IMR-90 (cell line): ENCODE results near the gene FOXF1. TPM values are rescaled to one million over a fixed set of nuclear protein-coding genes. Genes with fewer than 3 reads are reported as not detected.

ENCODE experiments used
- ATAC-seq: fragments of 200-7000 bp; cut with Tn5 transposase; 2 replicates; pipeline ENCODE4 v1.9.1; 2020; ENCODE audit warnings: low read depth, mild to moderate bottlenecking, moderate library complexity
- BruUV-seq: library from RNA; stranded (reverse); fragments of 400-500 nt; replicated peaks from 2 replicates; lab custom pipeline; 2021; lab: Mats Ljungman, UMichigan
- CTCF ChIA-PET: fragments of 300-600 bp; formaldehyde crosslinking; extraction: SDS; loops from one replicate; lab custom pipeline; 2021; ENCODE audit warnings: antibody characterized with exemption; lab: Yijun Ruan, JAX
- POLR2A ChIA-PET: fragments of 300-600 bp; sonication (Branson Sonifier 250); formaldehyde crosslinking; loops from one replicate; lab custom pipeline; 2022; ENCODE audit warnings: antibody characterized with exemption; ENCODE audit not compliant: unreplicated experiment; lab: Charles Lee
- DNase-seq: peaks from one replicate; pipeline ENCODE4 v3.0.0; 2013
- H2AFZ ChIP-seq: replicated peaks from 2 replicates; pipeline ENCODE3; 2013; ENCODE audit warnings: low read length, mild to moderate bottlenecking; ENCODE audit not compliant: poor library complexity
- H2AK5ac ChIP-seq: 2 replicates; pipeline ENCODE4 v1.6.1; 2013; ENCODE audit warnings: low read depth, low read length, inconsistent platforms
- H2AK9ac ChIP-seq: replicated peaks from 2 replicates; pipeline ENCODE3; 2013; ENCODE audit warnings: mild to moderate bottlenecking, low read depth, low read length, moderate library complexity; ENCODE audit not compliant: poor library complexity
- H2BK120ac ChIP-seq: 2 replicates; pipeline ENCODE4 v1.6.1; 2013; ENCODE audit warnings: low read depth, low read length, inconsistent platforms
- H2BK15ac ChIP-seq: 3 replicates; pipeline ENCODE4 v1.6.1; 2013; ENCODE audit warnings: low read depth, low read length, inconsistent platforms
- H2BK20ac ChIP-seq: 2 replicates; pipeline ENCODE4 v1.6.1; 2013; ENCODE audit warnings: low read depth, mild to moderate bottlenecking, inconsistent platforms, low read length, moderate library complexity
- H2BK5ac ChIP-seq: 2 replicates; pipeline ENCODE4 v1.6.1; 2013; ENCODE audit warnings: mild to moderate bottlenecking, low read depth, low read length, inconsistent platforms; ENCODE audit not compliant: poor library complexity, severe bottlenecking
- H3K14ac ChIP-seq: replicated peaks from 2 replicates; pipeline ENCODE4 v1.6.1; 2013; ENCODE audit warnings: low read depth, low read length, inconsistent platforms
- H3K18ac ChIP-seq: 2 replicates; pipeline ENCODE4 v1.6.1; 2013; ENCODE audit warnings: low read depth, low read length, control low read depth
- H3K23ac ChIP-seq: 2 replicates; pipeline ENCODE4 v1.6.1; 2013; ENCODE audit warnings: low read depth, low read length, inconsistent platforms
- H3K27ac ChIP-seq: 2 replicates; pipeline ENCODE4 v1.5.1; 2013; ENCODE audit warnings: mild to moderate bottlenecking, control low read depth, low read length; ENCODE audit not compliant: insufficient read depth
- H3K27me3 ChIP-seq: 2 replicates; pipeline ENCODE4 v1.6.1; 2013; ENCODE audit warnings: low read length; ENCODE audit not compliant: control insufficient read depth, insufficient read depth
- H3K36me3 ChIP-seq: 2 replicates; pipeline ENCODE4 v1.6.1; 2013; ENCODE audit warnings: low read length, mixed read lengths; ENCODE audit not compliant: control insufficient read depth, insufficient read depth
- H3K4ac ChIP-seq: 2 replicates; pipeline ENCODE4 v1.6.1; 2013; ENCODE audit warnings: low read depth, low read length, inconsistent platforms
- H3K4me1 ChIP-seq: 2 replicates; pipeline ENCODE4 v1.6.1; 2013; ENCODE audit warnings: low read length, mixed read lengths; ENCODE audit not compliant: control insufficient read depth, insufficient read depth
- H3K4me2 ChIP-seq: 2 replicates; pipeline ENCODE4 v1.6.1; 2013; ENCODE audit warnings: low read depth, mild to moderate bottlenecking, control low read depth, low read length, moderate library complexity
- H3K4me3 ChIP-seq: 2 replicates; pipeline ENCODE4 v1.5.1; 2013; ENCODE audit warnings: low read depth, mild to moderate bottlenecking, control low read depth, low read length, moderate library complexity; ENCODE audit not compliant: insufficient read depth
- H3K56ac ChIP-seq: 2 replicates; pipeline ENCODE4 v1.6.1; 2013; ENCODE audit warnings: low read length, inconsistent platforms; ENCODE audit not compliant: insufficient read depth; ENCODE audit errors: extremely low read depth
- H3K79me1 ChIP-seq, 2 experiments: 2 replicates each; pipeline ENCODE4 v1.6.1; 2013; ENCODE audit warnings: low read length in 2 of 2, inconsistent platforms in 1 of 2, low read depth in 1 of 2
- H3K9ac ChIP-seq: 2 replicates; pipeline ENCODE4 v1.6.1; 2013; ENCODE audit warnings: low read depth, low read length, control low read depth
- H3K9me1 ChIP-seq: 2 replicates; pipeline ENCODE4 v1.6.1; 2013; ENCODE audit warnings: low read length, inconsistent platforms; ENCODE audit not compliant: insufficient read depth
- H3K9me3 ChIP-seq: 2 replicates; pipeline ENCODE4 v1.6.1; 2013; ENCODE audit warnings: low read length; ENCODE audit not compliant: control insufficient read depth, insufficient read depth
- H4K20me1 ChIP-seq: 2 replicates; pipeline ENCODE4 v1.6.1; 2013; ENCODE audit warnings: low read length, inconsistent platforms; ENCODE audit not compliant: insufficient read depth
- H4K5ac ChIP-seq: 2 replicates; pipeline ENCODE4 v1.6.1; 2013; ENCODE audit warnings: mild to moderate bottlenecking, low read depth, low read length, control low read depth
- H4K8ac ChIP-seq, 2 experiments: 2 replicates each; pipeline ENCODE4 v1.6.1; 2013; ENCODE audit warnings: low read depth in 2 of 2, low read length in 2 of 2, control low read depth in 1 of 2, inconsistent platforms in 1 of 2
- H4K91ac ChIP-seq: 2 replicates; pipeline ENCODE4 v1.6.1; 2013; ENCODE audit warnings: low read depth, low read length, inconsistent platforms; ENCODE audit not compliant: insufficient read depth
- BHLHE40 ChIP-seq: fragments of 150-350 bp; IDR thresholded peaks from 2 replicates; pipeline ENCODE4 v1.6.1; 2016; ENCODE audit warnings: mild to moderate bottlenecking, low read depth, low read length
- CHD1 ChIP-seq: IDR thresholded peaks from 2 replicates; pipeline ENCODE4 v1.6.1; 2012; ENCODE audit warnings: low read depth, low read length, improper control_type of control experiment
- MXI1 ChIP-seq: IDR thresholded peaks from 2 replicates; pipeline ENCODE4 v1.6.1; 2012; ENCODE audit warnings: low read depth, mild to moderate bottlenecking, low read length, moderate library complexity, borderline replicate concordance
- RAD21 ChIP-seq: IDR thresholded peaks from 2 replicates; pipeline ENCODE4 v1.6.1; 2012; ENCODE audit warnings: low read length, improper control_type of control experiment
- WGBS, 2 experiments: methylation state at CpG; one replicate each; pipeline versions ENCODE4 v1.1.5 to v1.1.7; 2013; ENCODE audit warnings: missing lambda C conversion rate in 2 of 2; ENCODE audit not compliant: insufficient read length in 1 of 2; ENCODE audit errors: extremely low coverage in 2 of 2; 5-methylcytosine and 5-hydroxymethylcytosine counted together
- dilution Hi-C: fragments of 300-500 bp; cut with HindIII; formaldehyde crosslinking; loops from one replicate; pipeline ENCODE4 v1.14.3; 2018; ENCODE audit warnings: low sequenced_read_pairs; ENCODE audit not compliant: unreplicated experiment
- in situ Hi-C: fragments of 300-500 bp; cut with MboI; formaldehyde crosslinking; loops from 3 replicates; pipeline ENCODE4 v1.14.3; 2019; ENCODE audit warnings: low sequenced_read_pairs, inconsistent platforms, mixed read lengths
- intact Hi-C: fragments of 100-400 bp; cut with micrococcal nuclease; formaldehyde crosslinking; loops from 2 replicates; pipeline ENCODE4 v1.10.0; 2022
- polyA plus RNA-seq, 3 experiments: library from polyadenylated mRNA; depleted of rRNA; stranded (reverse); fragments of >200 nt; gene quantifications; 2 replicates each; pipeline ENCODE4 v1.2.3, GENCODE V29; 2012; ENCODE audit warnings: low replicate concordance in 1 of 3
- total RNA-seq: library from RNA; depleted of rRNA; stranded (reverse); fragments of >200 nt; gene quantifications from 2 replicates; pipeline ENCODE4 v1.2.3, GENCODE V29; 2012
- TF ChIP-seq, protein P1 (sequence below): conservative IDR thresholded peaks from 2 replicates; pipeline ENCODE4 v1.5.1; 2012; ENCODE audit warnings: mild to moderate bottlenecking, low read depth, low read length, improper control_type of control experiment

Gene FOXF1
- total and polyA plus RNA-seq, 2 of the 4 experiments (the other 2 are of a cell fraction), result 2.7 to 33.0 TPM

DNA sequence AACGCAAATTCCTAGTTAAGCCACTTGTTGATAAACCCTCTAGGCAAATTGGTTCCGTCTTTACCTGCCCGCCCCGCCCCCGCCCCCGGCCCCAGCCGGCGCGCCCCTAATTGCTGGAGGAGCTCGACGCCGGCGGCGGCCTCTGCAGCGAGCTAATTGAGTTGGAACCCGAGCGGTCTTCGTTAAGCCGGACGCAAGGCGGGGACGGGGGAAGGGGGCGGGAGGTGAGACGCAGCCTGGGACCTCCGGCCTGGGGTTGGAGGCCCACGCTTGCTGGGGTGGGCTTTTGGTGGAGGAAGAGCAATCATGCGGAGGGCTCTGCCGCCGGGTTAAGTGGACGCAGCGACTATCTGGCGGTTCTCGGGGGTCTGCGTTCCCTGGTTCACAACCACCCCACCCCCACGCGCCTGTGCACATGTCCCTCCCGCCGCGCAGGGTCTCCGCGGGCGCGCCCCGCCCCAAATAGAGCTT lies 12.7 kb upstream of the FOXF1 start (continued):
- TF ChIP-seq MXI1, result no peak

DNA sequence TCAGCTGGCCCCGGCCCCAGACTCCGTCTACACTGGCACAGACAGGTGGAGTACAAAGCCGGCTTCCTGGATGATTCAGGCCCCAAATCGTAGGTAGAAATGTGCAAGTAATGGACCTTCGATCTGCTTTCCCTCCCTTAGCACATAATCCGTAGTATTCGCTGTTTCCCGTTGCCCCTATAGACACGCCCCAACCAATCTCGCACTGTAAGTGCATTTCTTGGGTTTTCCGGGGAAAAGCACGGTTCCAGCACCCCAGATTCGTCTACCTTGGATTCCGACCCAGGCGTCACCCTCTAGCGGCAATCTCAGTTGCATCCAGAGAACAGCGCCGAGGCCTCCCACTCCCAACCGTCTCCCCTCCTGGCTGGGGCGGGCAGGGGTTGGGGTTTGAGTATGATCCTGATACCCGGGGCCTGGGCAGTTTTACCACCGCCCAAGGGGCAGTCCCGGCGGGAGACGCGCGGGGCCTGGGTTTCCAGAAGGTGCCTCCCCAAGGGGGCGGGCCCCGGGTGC lies 12.1 kb upstream of the FOXF1 start:
- Histone ChIP-seq H3K27me3 (no peaks in the 10 kb centered on the region), H4K8ac (peak overlapping the region; percentile 91 to 93), H3K4me1 (peaks cover 58% of the 10 kb centered on the region), H3K18ac (peak overlapping the region; percentile 89), H2BK120ac (peak overlapping the region; percentile 92), H3K79me1 (peaks cover 0 to 49% of the 10 kb centered on the region in 2 experiments; a peak in 2 of 4 replicates), H4K5ac (peak overlapping the region; percentile 75), H2AK9ac (peak overlapping the region; percentile 94), H2BK15ac (peak overlapping the region; percentile 89; the same call in 1 of the 3 replicates), H4K20me1 (peaks cover 96% of the 10 kb centered on the region), H3K56ac (peak overlapping the region; percentile 77; the same call in 1 of the 2 replicates), H2AK5ac (peak overlapping the region; percentile 98), H3K9me1 (peaks cover 23% of the 10 kb centered on the region), H3K27ac (peak overlapping the region; percentile 97), H4K91ac (peak overlapping the region; percentile 98), H3K14ac (peak overlapping the region; percentile 85), H3K23ac (peak overlapping the region; percentile 100), H3K4me3 (peak overlapping the region; percentile 41), H2AFZ (peak overlapping the region; percentile 82), H3K4me2 (peak overlapping the region; percentile 94), H2BK20ac (peak overlapping the region; percentile 84; the same call in 1 of the 2 replicates), H2BK5ac (peak overlapping the region; percentile 91), H3K9ac (peak overlapping the region; percentile 94), H3K9me3 (no peaks in the 10 kb centered on the region), H3K36me3 (peaks cover 69% of the 10 kb centered on the region), H3K4ac (peak overlapping the region; percentile 97)
- TF ChIP-seq BHLHE40, result no peak
- no peak for TF ChIP-seq CHD1
- TF ChIP-seq, protein P1, sequence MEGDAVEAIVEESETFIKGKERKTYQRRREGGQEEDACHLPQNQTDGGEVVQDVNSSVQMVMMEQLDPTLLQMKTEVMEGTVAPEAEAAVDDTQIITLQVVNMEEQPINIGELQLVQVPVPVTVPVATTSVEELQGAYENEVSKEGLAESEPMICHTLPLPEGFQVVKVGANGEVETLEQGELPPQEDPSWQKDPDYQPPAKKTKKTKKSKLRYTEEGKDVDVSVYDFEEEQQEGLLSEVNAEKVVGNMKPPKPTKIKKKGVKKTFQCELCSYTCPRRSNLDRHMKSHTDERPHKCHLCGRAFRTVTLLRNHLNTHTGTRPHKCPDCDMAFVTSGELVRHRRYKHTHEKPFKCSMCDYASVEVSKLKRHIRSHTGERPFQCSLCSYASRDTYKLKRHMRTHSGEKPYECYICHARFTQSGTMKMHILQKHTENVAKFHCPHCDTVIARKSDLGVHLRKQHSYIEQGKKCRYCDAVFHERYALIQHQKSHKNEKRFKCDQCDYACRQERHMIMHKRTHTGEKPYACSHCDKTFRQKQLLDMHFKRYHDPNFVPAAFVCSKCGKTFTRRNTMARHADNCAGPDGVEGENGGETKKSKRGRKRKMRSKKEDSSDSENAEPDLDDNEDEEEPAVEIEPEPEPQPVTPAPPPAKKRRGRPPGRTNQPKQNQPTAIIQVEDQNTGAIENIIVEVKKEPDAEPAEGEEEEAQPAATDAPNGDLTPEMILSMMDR, result 0 out of 2 replicates have a peak, but pooled peaks have one; percentile 19
- TF ChIP-seq RAD21, result peak; percentile 28; the same call in 1 of the 2 replicates
- no TSS peak for BruUV-seq
- whole genome bisulfite sequencing, 2 experiments, result 35% methylated on average over 9 of the region's 29 CpGs; no CpG with 5 or more reads in 1 of the 2 experiments
- dilution Hi-C loops (no loop called here), in situ Hi-C loops (no loop called here), intact Hi-C loops (no loop called here)
- DNase-seq, result peak; percentile 37
- ChIA-PET POLR2A (interaction anchor here (0.6 kb wide), 2 partner anchors 12 to 563 kb away, joined by 4 to 18 read pairs; partner anchors contain the start of gene FOXF1), CTCF (no interaction called here)
- peak; percentile 13 for ATAC-seq
